ENCODE measurements around the gene TSC22D4. TPM values are rescaled to one million over a fixed set of nuclear protein-coding genes. Genes with fewer than 3 reads are reported as not detected.
A peak's percentile ranks its signal among the peaks of the same experiment; 100 is the strongest.

The TSC22D4 gene
- total RNA-seq, 1 donor from 2014 or later, result 32.2 TPM

DNA sequence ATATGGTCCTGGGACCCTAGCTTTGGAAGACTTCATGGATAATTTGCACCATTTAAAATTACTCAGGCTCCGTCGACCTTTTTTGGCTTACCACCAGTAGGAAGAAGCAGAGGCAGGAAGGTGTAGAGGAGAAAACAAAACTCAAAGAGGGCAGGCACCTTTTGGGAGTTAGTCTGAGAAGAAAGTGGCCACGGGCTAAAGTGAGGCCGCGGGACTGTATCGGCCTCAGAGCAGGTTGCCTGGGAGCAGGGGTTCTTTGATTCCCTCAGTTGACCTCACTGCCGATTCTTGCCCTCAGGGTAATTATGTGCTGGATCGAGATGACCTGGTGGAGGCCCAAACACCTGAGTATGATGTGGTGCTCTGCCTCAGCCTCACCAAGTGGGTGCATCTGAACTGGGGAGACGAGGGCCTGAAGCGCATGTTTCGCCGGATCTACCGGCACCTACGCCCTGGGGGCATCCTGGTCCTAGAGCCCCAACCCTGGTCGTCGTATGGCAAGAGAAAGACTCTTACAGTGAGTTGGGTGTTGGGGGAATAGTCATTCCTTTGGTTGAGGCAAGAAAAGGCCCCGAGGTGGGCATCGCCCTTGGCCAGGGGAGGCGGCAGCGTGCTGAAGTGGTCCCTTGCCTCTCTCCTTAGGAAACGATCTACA is 46.3 kb downstream of the TSC22D4 start:
- Mint-ChIP-seq H3K27ac (peak overlapping the region; percentile 59), H3K27me3 (no peaks in the 10 kb centered on the region), H3K4me3 (ENCODE audit: low read depth) (no peak overlapping the region), H3K9me3 (ENCODE audit: low read depth) (no peaks in the 10 kb centered on the region), H3K36me3 (ENCODE audit: insufficient read depth) (peaks cover 10% of the 10 kb centered on the region), H3K4me1 (ENCODE audit: low read depth) (peaks cover 29% of the 10 kb centered on the region)
- TF ChIP-seq, protein P1, sequence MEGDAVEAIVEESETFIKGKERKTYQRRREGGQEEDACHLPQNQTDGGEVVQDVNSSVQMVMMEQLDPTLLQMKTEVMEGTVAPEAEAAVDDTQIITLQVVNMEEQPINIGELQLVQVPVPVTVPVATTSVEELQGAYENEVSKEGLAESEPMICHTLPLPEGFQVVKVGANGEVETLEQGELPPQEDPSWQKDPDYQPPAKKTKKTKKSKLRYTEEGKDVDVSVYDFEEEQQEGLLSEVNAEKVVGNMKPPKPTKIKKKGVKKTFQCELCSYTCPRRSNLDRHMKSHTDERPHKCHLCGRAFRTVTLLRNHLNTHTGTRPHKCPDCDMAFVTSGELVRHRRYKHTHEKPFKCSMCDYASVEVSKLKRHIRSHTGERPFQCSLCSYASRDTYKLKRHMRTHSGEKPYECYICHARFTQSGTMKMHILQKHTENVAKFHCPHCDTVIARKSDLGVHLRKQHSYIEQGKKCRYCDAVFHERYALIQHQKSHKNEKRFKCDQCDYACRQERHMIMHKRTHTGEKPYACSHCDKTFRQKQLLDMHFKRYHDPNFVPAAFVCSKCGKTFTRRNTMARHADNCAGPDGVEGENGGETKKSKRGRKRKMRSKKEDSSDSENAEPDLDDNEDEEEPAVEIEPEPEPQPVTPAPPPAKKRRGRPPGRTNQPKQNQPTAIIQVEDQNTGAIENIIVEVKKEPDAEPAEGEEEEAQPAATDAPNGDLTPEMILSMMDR (IDR thresholded peaks at IDR 0.05; ENCODE audit: unreplicated experiment), result no peak
- no peak for DNase-seq (ENCODE audit: low spot score, unreplicated experiment)

GRCh38 chr7:100432053-100432452 is 47.0 kb downstream of the TSC22D4 start:
- H3K27ac Mint-ChIP-seq, result peak overlapping the region; percentile 45
- no peaks in the 10 kb centered on the region for H3K27me3 Mint-ChIP-seq
- peaks cover 29% of the 10 kb centered on the region for H3K4me1 Mint-ChIP-seq (ENCODE audit: low read depth)
- H3K36me3 Mint-ChIP-seq (ENCODE audit: insufficient read depth), result peaks cover 10% of the 10 kb centered on the region
- TF ChIP-seq, protein P1 (IDR thresholded peaks at IDR 0.05; ENCODE audit: unreplicated experiment), result no peak
- DNase-seq (ENCODE audit: low spot score, unreplicated experiment), result no peak
- H3K4me3 Mint-ChIP-seq (ENCODE audit: low read depth), result peak overlapping the region; percentile 83
- H3K9me3 Mint-ChIP-seq (ENCODE audit: low read depth), result no peaks in the 10 kb centered on the region

DNA sequence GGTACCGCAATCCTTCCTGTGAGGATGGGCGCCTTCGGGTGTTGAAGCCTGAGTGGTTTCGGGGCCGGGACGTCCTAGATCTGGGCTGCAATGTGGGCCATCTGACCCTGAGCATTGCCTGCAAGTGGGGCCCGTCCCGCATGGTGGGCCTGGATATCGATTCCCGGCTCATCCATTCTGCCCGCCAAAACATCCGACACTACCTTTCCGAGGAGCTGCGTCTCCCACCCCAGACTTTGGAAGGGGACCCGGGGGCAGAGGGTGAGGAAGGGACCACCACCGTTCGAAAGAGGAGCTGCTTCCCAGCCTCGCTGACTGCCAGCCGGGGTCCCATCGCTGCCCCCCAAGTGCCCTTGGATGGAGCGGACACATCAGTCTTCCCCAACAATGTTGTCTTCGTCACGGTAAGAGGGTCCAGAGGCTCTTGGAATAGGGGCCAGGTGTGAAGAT is 47.7 kb downstream of the TSC22D4 start:
- Mint-ChIP-seq H3K4me3 (ENCODE audit: low read depth) (peak overlapping the region; percentile 83), H3K27me3 (no peaks in the 10 kb centered on the region), H3K4me1 (ENCODE audit: low read depth) (peaks cover 27% of the 10 kb centered on the region), H3K27ac (peak overlapping the region; percentile 45), H3K36me3 (ENCODE audit: insufficient read depth) (peaks cover 9% of the 10 kb centered on the region), H3K9me3 (ENCODE audit: low read depth) (no peaks in the 10 kb centered on the region)
- TF ChIP-seq, protein P1 (IDR thresholded peaks at IDR 0.05; ENCODE audit: unreplicated experiment), result no peak
- DNase-seq (ENCODE audit: low spot score, unreplicated experiment), result no peak

GRCh38 chr7:100430493-100431285 is 48.3 kb downstream of the TSC22D4 start:
- peak overlapping the region; percentile 83 for H3K4me3 Mint-ChIP-seq (ENCODE audit: low read depth)
- TF ChIP-seq, protein P1 (IDR thresholded peaks at IDR 0.05; ENCODE audit: unreplicated experiment), result no peak
- H3K27ac Mint-ChIP-seq, result peak overlapping the region; percentile 92
- no peaks in the 10 kb centered on the region for H3K9me3 Mint-ChIP-seq (ENCODE audit: low read depth)
- peaks cover 9% of the 10 kb centered on the region for H3K36me3 Mint-ChIP-seq (ENCODE audit: insufficient read depth)
- DNase-seq (ENCODE audit: low spot score, unreplicated experiment), result no peak
- peaks cover 26% of the 10 kb centered on the region for H3K4me1 Mint-ChIP-seq (ENCODE audit: low read depth)
- no peaks in the 10 kb centered on the region for H3K27me3 Mint-ChIP-seq

- peaks cover 20% of the 10 kb centered on the region for H3K4me1 Mint-ChIP-seq (ENCODE audit: low read depth)
- H3K27ac Mint-ChIP-seq, result peak within 1 kb of the TSS; percentile 100
- H3K4me3 Mint-ChIP-seq (ENCODE audit: low read depth), result peak within 1 kb of the TSS; percentile 98
- H3K36me3 Mint-ChIP-seq (ENCODE audit: insufficient read depth), result peaks cover 9% of the 10 kb centered on the region
- TF ChIP-seq, protein P1 (IDR thresholded peaks at IDR 0.05; ENCODE audit: unreplicated experiment), result no peak
- peak; percentile 97 for DNase-seq (ENCODE audit: low spot score, unreplicated experiment)
- no peaks in the 10 kb centered on the region for H3K27me3 Mint-ChIP-seq
- H3K9me3 Mint-ChIP-seq (ENCODE audit: low read depth), result no peaks in the 10 kb centered on the region
Observed at GRCh38 chr7:100429637-100430492, 49.1 kb downstream of the TSC22D4 start, which contains the start of gene MEPCE. MEPCE (plus strand) TSS chr7:100429831; CDS start chr7:100430019, 188 bp downstream.

All from progenitor cell of endocrine pancreas (in vitro differentiated cells).